ENCODE measurements around the gene SVIP. TPM values are rescaled to one million over a fixed set of nuclear protein-coding genes. Genes with fewer than 3 reads are reported as not detected.

Gene SVIP
- total RNA-seq, 1 donor from 2014 or later = 2.9 TPM

DNA sequence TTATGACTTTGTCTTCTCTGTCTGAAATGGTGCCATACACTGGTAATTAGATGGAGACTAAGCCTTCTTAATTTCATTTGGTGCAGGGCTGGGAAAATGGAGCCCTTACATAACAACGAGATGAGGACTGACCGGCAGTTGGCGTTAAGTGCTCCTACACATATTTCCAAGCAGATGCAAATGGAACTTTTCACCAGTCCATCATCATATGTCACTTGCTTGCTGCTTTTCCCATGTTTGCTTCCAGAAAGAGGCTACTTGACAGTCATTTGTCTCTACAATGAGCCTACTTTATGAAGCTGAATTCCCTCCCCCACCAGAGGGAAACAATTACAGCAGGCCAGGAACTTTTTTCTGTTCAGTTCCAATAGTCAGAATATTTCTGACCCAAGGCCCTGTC, 32.6 kb downstream of the SVIP start:
- no peak for DNase-seq (ENCODE audit: low spot score in 2 of 2)
- no peak for FAIRE-seq

GRCh38 chr11:22795914-22796313, 33.7 kb downstream of the SVIP start:
- FAIRE-seq = no peak

DNA sequence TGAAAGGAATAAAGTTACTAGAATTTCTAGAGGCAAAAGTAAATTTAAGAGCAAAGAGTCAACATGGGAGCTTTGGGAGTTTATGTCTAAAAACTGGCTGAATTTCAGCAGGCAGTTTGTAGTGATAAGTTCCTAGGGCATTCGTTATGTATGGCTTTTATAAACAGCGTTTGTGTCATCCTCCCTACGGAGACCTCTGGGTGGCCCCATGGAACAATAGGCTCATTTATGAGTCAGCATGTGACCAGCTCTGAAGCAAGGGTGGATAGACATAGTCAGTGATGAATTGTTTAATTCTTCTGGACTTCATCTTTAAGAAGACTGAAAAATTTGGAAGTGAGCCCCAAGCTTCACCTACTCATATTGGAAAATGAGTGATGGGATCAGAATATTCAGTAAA, 37.1 kb downstream of the SVIP start:
- FAIRE-seq = peak; percentile 28
- DNase-seq (ENCODE audit: low spot score in 2 of 2) = peak in 1 of 2 donors; percentile 12

More at GRCh38 chr11:22795914-22796313, 33.7 kb downstream of the SVIP start:
- no peak for DNase-seq (ENCODE audit: low spot score in 2 of 2)

DNA sequence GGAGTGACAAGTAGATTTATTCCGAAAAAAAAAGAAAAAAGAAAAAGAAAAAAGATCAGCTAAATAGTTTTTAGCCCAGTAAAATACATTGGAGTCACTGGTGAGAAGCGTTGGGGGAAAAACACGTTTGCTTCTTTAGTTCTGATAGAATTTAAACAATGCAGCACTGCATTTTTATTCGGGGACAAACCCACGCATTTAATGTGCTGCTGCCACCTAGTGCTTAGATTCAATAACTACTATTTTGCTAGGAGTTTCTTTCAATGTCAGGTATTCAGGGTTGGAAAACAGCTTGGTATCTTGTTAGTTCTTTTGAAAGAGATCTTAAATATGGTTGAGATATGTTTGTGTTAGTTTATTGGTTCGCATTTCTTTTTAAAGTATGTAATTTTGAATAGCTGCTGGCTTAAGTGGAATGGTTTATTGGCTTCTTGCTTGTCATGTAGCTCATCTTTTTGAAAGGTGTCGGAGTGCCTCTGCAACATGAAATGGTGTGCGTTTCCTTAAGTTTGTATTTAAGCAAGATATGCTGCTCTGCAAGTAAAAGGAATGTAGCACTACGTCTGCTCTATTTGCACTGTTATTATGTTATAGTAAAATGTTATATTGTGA, 41.9 kb downstream of the SVIP start:
- FAIRE-seq (peak; percentile 84), DNase-seq (ENCODE audit: low spot score in 2 of 2) (peak in 1 of 2 donors; percentile 22)

DNA sequence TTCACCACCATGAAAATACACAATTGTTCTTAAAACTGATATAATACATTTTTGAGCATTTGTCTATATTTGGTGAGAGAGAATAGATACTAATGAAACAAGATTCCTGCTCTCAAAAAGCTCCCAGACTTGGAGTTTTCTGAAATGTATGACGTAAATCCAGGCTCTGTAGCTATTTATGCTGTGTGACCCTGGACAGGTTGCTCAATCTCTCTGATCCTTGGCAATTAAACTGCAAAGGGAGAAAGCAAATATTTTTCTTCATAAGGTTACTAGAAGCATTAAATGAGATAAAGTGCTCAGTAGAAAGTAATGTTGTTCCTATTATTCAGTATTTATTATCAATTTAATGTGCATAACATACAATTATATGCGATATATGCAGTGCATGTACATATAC, 42.5 kb downstream of the SVIP start:
- FAIRE-seq (no peak), DNase-seq (ENCODE audit: low spot score in 2 of 2) (no peak)

DNA sequence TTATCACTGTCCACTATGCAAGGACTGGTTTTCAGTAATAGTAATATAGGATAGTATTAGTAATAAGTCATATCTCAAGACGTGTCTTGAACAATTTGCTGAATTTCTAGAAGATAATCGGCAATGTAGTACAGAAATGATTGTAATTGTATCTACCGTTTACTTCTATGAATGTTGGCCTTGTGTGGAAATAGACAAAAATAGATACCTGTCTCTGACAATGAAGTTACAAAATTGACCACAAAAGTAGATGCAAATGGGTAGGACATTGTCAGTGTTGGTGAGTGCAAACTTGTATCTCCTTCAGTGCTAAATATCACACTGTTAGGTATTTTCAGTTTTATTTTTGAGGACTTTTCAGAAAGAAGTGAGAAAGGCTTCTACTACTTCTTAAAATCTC, 43.1 kb downstream of the SVIP start:
- FAIRE-seq = no peak
- DNase-seq (ENCODE audit: low spot score in 2 of 2) = no peak

DNA sequence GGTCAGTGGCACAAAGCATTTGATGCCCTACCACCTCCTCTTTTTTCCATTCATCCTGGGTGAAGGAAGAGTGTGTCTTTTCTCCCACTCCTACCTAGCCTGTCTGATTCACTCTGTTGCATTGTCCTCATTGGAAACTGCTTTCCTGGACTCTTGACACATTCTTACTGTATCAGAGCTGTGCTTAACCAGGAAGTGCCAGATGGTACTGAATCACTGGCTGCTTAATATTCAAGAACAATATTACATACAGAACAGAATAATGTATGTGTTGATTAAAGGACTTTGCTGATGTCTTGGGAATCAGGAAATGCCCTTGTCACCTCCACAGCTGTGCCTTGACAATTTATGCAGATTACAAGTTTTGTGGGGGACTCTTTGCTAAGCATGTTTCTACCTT, 44.4 kb downstream of the SVIP start:
- no peak for FAIRE-seq
- DNase-seq (ENCODE audit: low spot score in 2 of 2) = no peak

- DNase-seq (ENCODE audit: low spot score in 2 of 2) = no peak
- no peak for FAIRE-seq
Measured at GRCh38 chr11:22780952-22781593, 48.5 kb downstream of the SVIP start.

DNA sequence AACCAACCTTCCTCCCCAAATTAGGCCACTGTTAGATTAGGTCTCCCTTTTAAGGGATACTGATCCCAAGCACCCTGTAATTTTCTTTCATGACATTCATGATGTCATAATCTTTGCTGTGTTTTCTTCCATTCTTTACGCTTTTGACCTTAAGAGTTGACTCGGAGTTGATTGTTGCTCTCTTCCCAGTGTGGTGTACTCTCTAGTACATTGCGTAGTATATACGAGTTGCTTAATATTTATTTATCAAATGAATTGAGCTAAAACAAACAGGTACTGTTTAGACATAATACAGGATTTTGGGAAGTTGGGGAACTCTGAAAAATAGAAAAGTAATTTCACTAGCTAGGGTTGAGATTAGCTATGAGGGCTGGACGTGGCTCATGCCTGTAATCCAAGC, 49.8 kb downstream of the SVIP start:
- no peak for FAIRE-seq
- no peak for DNase-seq (ENCODE audit: low spot score in 2 of 2)

DNA sequence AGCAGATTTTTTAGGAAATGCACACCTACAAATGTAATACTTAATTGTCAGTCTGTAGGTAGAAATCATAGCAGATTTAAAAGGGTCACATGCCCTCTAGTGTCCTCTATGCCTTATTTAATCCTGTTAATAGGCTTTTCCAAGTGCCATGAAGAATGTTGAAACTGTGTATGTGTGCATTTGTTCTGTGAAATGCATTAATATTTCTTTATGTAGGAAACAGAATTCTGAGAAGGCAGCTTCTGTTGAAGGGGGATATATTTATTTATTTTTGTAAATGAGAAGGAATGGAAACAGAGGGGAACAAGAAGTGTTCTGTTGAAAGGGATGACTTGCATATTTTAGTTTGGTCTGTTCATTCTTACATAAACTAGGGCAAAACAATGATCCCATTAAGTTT, 51.0 kb downstream of the SVIP start:
- DNase-seq (ENCODE audit: low spot score in 2 of 2) (no peak), FAIRE-seq (peak; percentile 93)

DNA sequence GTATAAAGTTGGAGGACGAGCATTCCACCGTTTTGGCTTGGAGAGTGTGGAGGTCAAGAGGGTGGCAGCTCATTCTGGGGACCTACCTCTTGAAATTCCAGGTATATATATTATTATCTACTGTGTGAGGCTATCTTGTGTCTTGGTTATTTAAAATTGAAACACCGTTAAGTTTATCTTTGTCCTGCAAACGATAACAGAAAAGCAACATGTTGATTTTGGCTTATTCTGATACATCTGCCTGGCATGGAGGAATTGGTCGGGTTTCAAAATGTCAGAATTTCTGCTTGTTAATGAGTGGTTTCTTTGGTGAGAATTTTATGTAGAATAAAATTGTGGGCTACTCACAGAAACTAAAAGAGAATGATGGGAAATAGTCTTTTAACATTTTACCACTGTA, 54.4 kb downstream of the SVIP start:
- no peak for DNase-seq (ENCODE audit: low spot score in 2 of 2)
- FAIRE-seq = no peak

GRCh38 chr11:22774716-22775115, 54.9 kb downstream of the SVIP start:
- DNase-seq (ENCODE audit: low spot score in 2 of 2) (no peak), FAIRE-seq (no peak)

- DNase-seq (ENCODE audit: low spot score in 2 of 2) (no peak), FAIRE-seq (no peak)
Measured at GRCh38 chr11:22769081-22769480, 60.5 kb downstream of the SVIP start.

Other genes with a start within 250 kb of the SVIP start
- gene FANCF, start 204.0 kb downstream of the SVIP start, total RNA-seq = 35.1 TPM
- 8.6 TPM for gene GAS2, start 163.2 kb downstream of the SVIP start, total RNA-seq
- gene CCDC179, start 30.7 kb upstream of the SVIP start, total RNA-seq = not detected